Measurements from ENCODE around the gene AHNAK2.

DNA sequence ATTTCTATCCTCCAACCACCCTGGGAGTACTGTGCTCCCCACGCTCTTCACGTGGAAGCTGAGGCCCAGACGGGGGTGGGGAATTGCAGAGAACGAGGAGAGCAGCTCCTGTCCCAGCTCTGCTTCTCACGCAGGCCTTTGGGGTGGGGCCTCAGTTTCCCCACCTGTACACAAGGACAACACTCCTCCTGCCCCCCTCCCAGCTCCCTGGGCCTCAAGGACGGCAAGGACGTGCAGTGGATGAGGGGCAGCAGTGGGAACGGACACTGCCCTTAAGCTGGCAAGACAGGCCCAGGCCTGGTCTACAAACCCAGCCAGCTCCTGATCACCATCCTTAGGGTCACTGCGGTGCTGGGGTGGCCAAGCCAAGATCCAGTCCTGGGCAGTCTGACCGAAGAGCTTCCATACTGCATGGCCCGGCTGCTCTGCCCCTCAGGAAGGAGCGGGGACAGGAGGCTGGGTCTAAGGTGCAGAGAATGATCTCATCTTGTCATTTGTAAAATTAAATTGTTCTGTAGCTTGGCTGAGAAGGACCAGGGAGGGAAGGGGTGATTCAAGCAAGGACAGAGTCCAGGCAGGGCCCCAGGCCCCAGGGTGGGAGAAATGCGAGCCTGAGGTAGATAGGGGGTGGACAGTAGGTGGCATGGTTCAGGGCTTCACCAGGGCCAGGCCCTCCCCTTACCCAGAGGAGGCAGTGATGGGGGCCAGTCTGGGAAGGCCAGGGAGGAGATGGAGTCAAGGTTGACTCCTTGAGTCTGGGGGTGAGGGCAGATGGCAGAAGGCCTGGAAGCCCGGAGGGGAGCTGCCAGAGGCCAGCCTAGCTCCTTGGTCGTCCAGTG lies 6.1 kb upstream of the AHNAK2 start:
- TF ChIP-seq, protein P1, sequence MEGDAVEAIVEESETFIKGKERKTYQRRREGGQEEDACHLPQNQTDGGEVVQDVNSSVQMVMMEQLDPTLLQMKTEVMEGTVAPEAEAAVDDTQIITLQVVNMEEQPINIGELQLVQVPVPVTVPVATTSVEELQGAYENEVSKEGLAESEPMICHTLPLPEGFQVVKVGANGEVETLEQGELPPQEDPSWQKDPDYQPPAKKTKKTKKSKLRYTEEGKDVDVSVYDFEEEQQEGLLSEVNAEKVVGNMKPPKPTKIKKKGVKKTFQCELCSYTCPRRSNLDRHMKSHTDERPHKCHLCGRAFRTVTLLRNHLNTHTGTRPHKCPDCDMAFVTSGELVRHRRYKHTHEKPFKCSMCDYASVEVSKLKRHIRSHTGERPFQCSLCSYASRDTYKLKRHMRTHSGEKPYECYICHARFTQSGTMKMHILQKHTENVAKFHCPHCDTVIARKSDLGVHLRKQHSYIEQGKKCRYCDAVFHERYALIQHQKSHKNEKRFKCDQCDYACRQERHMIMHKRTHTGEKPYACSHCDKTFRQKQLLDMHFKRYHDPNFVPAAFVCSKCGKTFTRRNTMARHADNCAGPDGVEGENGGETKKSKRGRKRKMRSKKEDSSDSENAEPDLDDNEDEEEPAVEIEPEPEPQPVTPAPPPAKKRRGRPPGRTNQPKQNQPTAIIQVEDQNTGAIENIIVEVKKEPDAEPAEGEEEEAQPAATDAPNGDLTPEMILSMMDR (conservative IDR thresholded peaks at IDR 0.05 in 1 of 2, IDR thresholded peaks at IDR 0.05 in 1 of 2; ENCODE audit: low read depth in 1 of 2, low read length in 2 of 2) = no peak
- no peak for TF ChIP-seq EZH2 (IDR thresholded peaks at IDR 0.05; ENCODE audit: low read length, missing control alignments)

Measured in fibroblast of lung (primary cell).